ENCODE data around the gene PRPS2. TPM values are rescaled to one million over a fixed set of nuclear protein-coding genes. Genes with fewer than 3 reads are reported as not detected.
A peak's percentile ranks its signal among the peaks of the same experiment; 100 is the strongest.

PRPS2 gene
- polyA plus RNA-seq, 1 donor (not counting 4 experiments of a cell fraction or from before 2014, with no cell fraction given), result 28.4 TPM

GRCh38 chrX:12790885-12791256, 341 bp upstream of the PRPS2 start:
- Histone ChIP-seq H3K9me3 (ENCODE audit: control insufficient read depth, low read depth, low read length) (no peaks in the 10 kb centered on the region), H2AFZ (ENCODE audit: control insufficient read depth, low read length) (peak overlapping the region; percentile 74), H3K4me3 (ENCODE audit: control insufficient read depth in 2 of 3, extremely low read depth in 1 of 3, insufficient read depth in 2 of 3, low read depth in 1 of 3, low read length in 3 of 3) (peak overlapping the region; percentile 45 to 55 (median 52)), H3K4me2 (ENCODE audit: control insufficient read depth, extremely low read depth, insufficient read depth, low read depth, low read length) (peak overlapping the region; percentile 55), H4K20me1 (ENCODE audit: control insufficient read depth, extremely low read depth, insufficient read depth, low read length) (no peaks in the 10 kb centered on the region), H3K36me3 (ENCODE audit: control insufficient read depth in 2 of 2, extremely low read depth in 1 of 2, insufficient read depth in 2 of 2, low read length in 2 of 2) (no peaks in the 10 kb centered on the region), H3K27me3 (ENCODE audit: control insufficient read depth, extremely low read depth, insufficient read depth, low read length) (no peaks in the 10 kb centered on the region), H3K4me1 (ENCODE audit: control insufficient read depth, extremely low read depth, insufficient read depth, low read length) (no peaks in the 10 kb centered on the region), H3K27ac (ENCODE audit: control insufficient read depth, insufficient read depth, low read length) (no peak overlapping the region), H3K79me2 (ENCODE audit: control insufficient read depth, insufficient read depth, low read length) (peaks cover 19% of the 10 kb centered on the region), H3K9ac (ENCODE audit: control insufficient read depth, extremely low read depth, insufficient read depth, low read length) (peak overlapping the region; percentile 34), H3K9me1 (ENCODE audit: control insufficient read depth, extremely low read depth, insufficient read depth, low read length) (no peaks in the 10 kb centered on the region)
- FAIRE-seq (no peak), DNase-seq (ENCODE audit: low read depth, low spot score) (no peak)
- TF ChIP-seq CTCF (optimal IDR thresholded peaks at IDR 0.05 in 1 of 3, IDR thresholded peaks at IDR 0.05 in 1 of 3, conservative IDR thresholded peaks at IDR 0.05 in 1 of 3; ENCODE audit: extremely low read depth in 1 of 3, insufficient read depth in 2 of 3, low read length in 3 of 3), result no peak
- no peak for TF ChIP-seq EZH2 (IDR thresholded peaks at IDR 0.05; ENCODE audit: low read length)
- dilution Hi-C loops (cut with MboI; ENCODE audit: extremely low pct_ligation_motif_present, low sequenced_read_pairs), result no loop called here

GRCh38 chrX:12792711-12793110, 1.5 kb downstream of the PRPS2 start:
- no peak for FAIRE-seq
- no peaks in the 10 kb centered on the region for H3K27me3 ChIP-seq (ENCODE audit: control insufficient read depth, extremely low read depth, insufficient read depth, low read length)
- H2AFZ ChIP-seq (ENCODE audit: control insufficient read depth, low read length), result no peak overlapping the region
- H3K4me3 ChIP-seq (ENCODE audit: control insufficient read depth in 2 of 3, extremely low read depth in 1 of 3, insufficient read depth in 2 of 3, low read depth in 1 of 3, low read length in 3 of 3), result peak overlapping the region in 1 of 3 experiments; percentile 59
- no peaks in the 10 kb centered on the region for H3K36me3 ChIP-seq (ENCODE audit: control insufficient read depth in 2 of 2, extremely low read depth in 1 of 2, insufficient read depth in 2 of 2, low read length in 2 of 2)
- no peak overlapping the region for H3K9ac ChIP-seq (ENCODE audit: control insufficient read depth, extremely low read depth, insufficient read depth, low read length)
- no peak for DNase-seq (ENCODE audit: low read depth, low spot score)
- dilution Hi-C loops (cut with MboI; ENCODE audit: extremely low pct_ligation_motif_present, low sequenced_read_pairs), result no loop called here
- TF ChIP-seq EZH2 (IDR thresholded peaks at IDR 0.05; ENCODE audit: low read length) (no peak), CTCF (optimal IDR thresholded peaks at IDR 0.05 in 1 of 3, IDR thresholded peaks at IDR 0.05 in 1 of 3, conservative IDR thresholded peaks at IDR 0.05 in 1 of 3; ENCODE audit: extremely low read depth in 1 of 3, insufficient read depth in 2 of 3, low read length in 3 of 3) (no peak)
- peaks cover 19% of the 10 kb centered on the region for H3K79me2 ChIP-seq (ENCODE audit: control insufficient read depth, insufficient read depth, low read length)
- H3K4me2 ChIP-seq (ENCODE audit: control insufficient read depth, extremely low read depth, insufficient read depth, low read depth, low read length), result peak overlapping the region; percentile 34
- H3K4me1 ChIP-seq (ENCODE audit: control insufficient read depth, extremely low read depth, insufficient read depth, low read length), result no peaks in the 10 kb centered on the region
- no peaks in the 10 kb centered on the region for H4K20me1 ChIP-seq (ENCODE audit: control insufficient read depth, extremely low read depth, insufficient read depth, low read length)
- H3K27ac ChIP-seq (ENCODE audit: control insufficient read depth, insufficient read depth, low read length), result no peak overlapping the region
- no peaks in the 10 kb centered on the region for H3K9me1 ChIP-seq (ENCODE audit: control insufficient read depth, extremely low read depth, insufficient read depth, low read length)
- no peaks in the 10 kb centered on the region for H3K9me3 ChIP-seq (ENCODE audit: control insufficient read depth, low read depth, low read length)
